HepG2 (cell line): ENCODE data around the gene CFAP46.

Source experiments
- CTCF ChIP-seq: sonication (generic); formaldehyde crosslinking; IDR thresholded peaks from 2 replicates; pipeline ENCODE4 v1.5.0; 2020; ENCODE audit warnings: mild to moderate bottlenecking, missing genetic modification reagents, moderate library complexity
- DDIT3 ChIP-seq: sonication (generic); formaldehyde crosslinking; IDR thresholded peaks from 2 replicates; pipeline ENCODE4 v1.4.0; 2020; ENCODE audit warnings: mild to moderate bottlenecking, missing genetic modification reagents
- FOXM1 ChIP-seq: sonication (generic); formaldehyde crosslinking; IDR thresholded peaks from 2 replicates; pipeline ENCODE4 v1.5.0; 2020; ENCODE audit warnings: missing genetic modification reagents
- GATAD2A ChIP-seq: IDR thresholded peaks from 2 replicates; pipeline ENCODE4 v1.6.1; 2016
- HMGXB4 ChIP-seq, 2 experiments: sonication (generic) in 1 of 2; formaldehyde crosslinking in 1 of 2; IDR thresholded peaks; 2 replicates each; pipeline versions ENCODE4 v1.4.0 to v1.6.1; 2018 to 2020; ENCODE audit warnings: missing genetic modification reagents in 2 of 2, borderline replicate concordance in 1 of 2, low read depth in 1 of 2, mild to moderate bottlenecking in 1 of 2, missing biosample characterization in 1 of 2
- HNRNPLL ChIP-seq: fragments of 200-400 bp; formaldehyde crosslinking; IDR thresholded peaks from 2 replicates; pipeline ENCODE4 v1.6.1; 2017; ENCODE audit warnings: mild to moderate bottlenecking, low read depth, low read length; ENCODE audit not compliant: poor library complexity, severe bottlenecking
- MAX ChIP-seq: IDR thresholded peaks from 2 replicates; pipeline ENCODE4 v1.6.1; 2012; ENCODE audit warnings: inconsistent platforms
- MAZ ChIP-seq, 2 experiments: sonication (generic) in 1 of 2; formaldehyde crosslinking in 1 of 2; IDR thresholded peaks; 2 replicates each; pipeline versions ENCODE4 v1.5.0 to v1.6.1; 2012 to 2020; ENCODE audit warnings: low read depth in 2 of 2, mild to moderate bottlenecking in 2 of 2, borderline replicate concordance in 1 of 2, improper control_type of control experiment in 1 of 2, low read length in 1 of 2, missing genetic modification reagents in 1 of 2, moderate library complexity in 1 of 2
- POLR2A ChIP-seq, 2 experiments: IDR thresholded peaks; 2 replicates each; pipeline ENCODE4 v1.6.1; 2011; ENCODE audit warnings: low read depth in 2 of 2, low read length in 2 of 2, mild to moderate bottlenecking in 1 of 2, moderate library complexity in 1 of 2; ENCODE audit not compliant: insufficient read depth in 1 of 2
- POLR2AphosphoS5 ChIP-seq: IDR thresholded peaks from 2 replicates; pipeline ENCODE4 v1.6.1; 2012; ENCODE audit warnings: low read depth, low read length
- TCF7L2 ChIP-seq: IDR thresholded peaks from 2 replicates; pipeline ENCODE4 v1.6.1; 2011; ENCODE audit warnings: mild to moderate bottlenecking, low read depth, low read length, moderate library complexity
- ZBTB20 ChIP-seq: sonication (generic); formaldehyde crosslinking; IDR thresholded peaks from 2 replicates; pipeline ENCODE4 v1.8.1; 2023; ENCODE audit warnings: missing genetic modification reagents, low read depth, mild to moderate bottlenecking, borderline replicate concordance
- ZBTB39 ChIP-seq: sonication (generic); formaldehyde crosslinking; IDR thresholded peaks from 2 replicates; pipeline ENCODE4 v1.5.0; 2020; ENCODE audit warnings: missing genetic modification reagents
- ZNF513 ChIP-seq: sonication (generic); formaldehyde crosslinking; conservative IDR thresholded peaks from 2 replicates; pipeline ENCODE4 v1.5.0; 2020; ENCODE audit warnings: missing genetic modification reagents

- TF ChIP-seq POLR2A (IDR thresholded peaks at IDR 0.05; ENCODE audit: insufficient read depth in 1 of 2, low read depth in 2 of 2, low read length in 2 of 2) (no peak), FOXM1 (no peak), GATAD2A (no peak), HNRNPLL (no peak), POLR2AphosphoS5 (no peak), CTCF (CRISPR knock-in tag) (no peak), ZBTB39 (no peak), ZBTB20 (CRISPR knock-in tag) (no peak), HMGXB4 (CRISPR knock-in tag; IDR thresholded peaks at IDR 0.05; ENCODE audit: borderline replicate concordance in 1 of 2, low read depth in 1 of 2) (no peak), TCF7L2 (no peak), MAZ (IDR thresholded peaks at IDR 0.05; ENCODE audit: borderline replicate concordance, low read depth, low read length) (no peak), MAZ (CRISPR knock-in tag; IDR thresholded peaks at IDR 0.05; ENCODE audit: low read depth) (no peak), ZNF513 (no peak), DDIT3 (CRISPR knock-in tag) (no peak), MAX (no peak)
Observed at GRCh38 chr10:132925614-132926013, 16.8 kb downstream of the CFAP46 start.
